ENCODE results near the gene CRELD1.

CRELD1 gene

DNA sequence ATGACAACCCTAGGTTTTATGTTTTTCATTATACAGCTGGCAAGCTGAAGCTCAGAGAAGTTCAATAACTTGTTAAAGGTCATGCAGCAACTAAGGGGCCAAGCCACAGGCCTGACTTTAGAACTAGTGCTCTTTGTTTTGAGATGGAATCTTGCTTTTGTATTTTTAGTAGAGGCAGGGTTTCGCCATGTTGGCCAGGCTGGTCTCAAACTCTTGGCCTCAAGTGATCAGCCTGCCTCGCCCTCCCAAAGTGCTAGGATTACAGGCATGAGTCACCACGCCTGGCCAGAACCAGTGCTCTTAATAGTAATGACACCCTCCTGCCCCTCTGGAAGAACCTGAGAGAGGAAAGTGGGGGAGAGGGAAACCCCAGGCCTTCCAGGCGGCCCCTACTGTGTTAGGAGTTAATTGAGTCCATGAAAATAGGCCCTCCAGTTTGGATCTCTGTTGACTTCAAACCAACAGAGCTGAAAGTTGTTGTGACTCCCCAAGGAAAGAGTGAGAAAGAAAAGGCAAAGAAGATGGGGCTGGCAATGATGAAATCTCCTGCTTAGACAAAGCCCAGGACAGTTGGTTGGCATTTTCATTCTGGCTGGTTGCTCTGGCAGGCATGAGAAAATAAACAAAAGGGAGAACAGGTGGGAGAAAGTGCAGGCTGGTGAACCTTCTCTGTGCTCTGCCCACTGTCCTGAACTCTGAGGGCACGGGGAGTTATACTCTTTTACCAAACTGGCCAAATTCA, 22.1 kb downstream of the CRELD1 start:
- DNase-seq (ENCODE audit: low spot score) = no peak

DNA sequence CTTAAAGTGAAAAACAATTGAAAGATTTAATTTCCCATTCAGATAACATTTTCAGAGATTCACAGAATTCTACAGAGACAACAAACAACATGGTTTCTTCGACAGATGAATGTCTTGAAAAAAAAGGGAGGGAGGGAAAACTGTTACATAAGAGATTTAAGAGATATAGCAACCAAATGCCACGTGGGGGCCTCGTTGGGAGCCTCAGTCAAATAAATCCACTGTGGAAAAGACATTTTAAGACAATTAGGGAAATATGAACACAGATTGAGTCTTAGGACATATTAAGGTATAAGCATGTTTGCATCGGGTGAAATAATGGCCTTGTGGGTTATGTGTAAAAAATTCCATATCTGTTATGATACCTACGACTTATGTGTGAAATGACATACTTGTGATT, 23.6 kb downstream of the CRELD1 start:
- DNase-seq (ENCODE audit: low spot score) = no peak

DNA sequence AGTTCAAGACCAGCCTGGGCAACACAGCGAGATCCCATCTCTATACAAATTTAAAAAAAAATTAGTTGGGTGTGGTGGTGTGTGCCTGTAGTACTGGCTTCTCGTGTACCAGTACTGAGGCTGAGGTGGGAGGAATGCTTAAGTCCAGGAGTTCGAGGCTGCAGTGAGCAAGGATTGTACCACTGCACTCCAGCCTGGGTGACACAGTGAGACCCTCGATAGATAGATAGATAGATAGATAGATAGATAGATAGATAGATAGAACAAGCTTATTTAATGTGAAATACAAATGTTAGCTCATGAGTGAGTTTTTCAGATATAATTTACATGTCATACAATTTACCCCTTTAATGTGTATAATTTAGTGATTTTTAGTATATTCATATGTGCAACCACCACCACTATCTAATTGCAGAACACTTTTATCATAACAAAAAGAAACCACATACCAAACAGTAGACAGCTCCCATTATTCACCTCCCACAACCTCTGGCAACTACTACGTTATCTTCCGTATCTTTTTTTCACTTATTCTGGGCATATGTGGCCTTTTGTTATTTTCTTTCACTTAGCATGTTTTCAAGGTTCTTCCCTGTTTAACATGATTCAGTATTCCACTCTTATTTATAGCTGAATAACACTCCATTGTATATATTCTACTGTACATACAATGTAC, 31.7 kb downstream of the CRELD1 start:
- DNase-seq (ENCODE audit: low spot score) = no peak

DNA sequence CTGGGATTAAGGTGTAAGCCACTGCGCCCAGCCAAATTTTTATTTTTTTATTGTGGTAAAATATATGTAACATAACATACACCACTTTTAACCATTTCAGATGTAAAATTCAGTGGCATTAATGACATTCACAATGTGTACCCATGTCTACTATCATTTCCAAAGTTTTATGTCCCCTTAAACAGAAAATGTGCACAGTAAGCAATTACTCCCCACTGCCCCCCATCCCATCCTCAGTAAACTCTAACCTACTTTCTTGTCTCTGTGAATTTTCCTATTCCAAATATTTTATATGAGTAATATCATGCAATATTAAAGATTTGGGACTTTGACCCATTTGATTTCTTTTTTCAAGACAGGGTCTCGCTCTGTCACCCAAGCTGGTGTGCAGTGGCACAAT, 33.2 kb downstream of the CRELD1 start:
- DNase-seq (ENCODE audit: low spot score) = no peak

DNA sequence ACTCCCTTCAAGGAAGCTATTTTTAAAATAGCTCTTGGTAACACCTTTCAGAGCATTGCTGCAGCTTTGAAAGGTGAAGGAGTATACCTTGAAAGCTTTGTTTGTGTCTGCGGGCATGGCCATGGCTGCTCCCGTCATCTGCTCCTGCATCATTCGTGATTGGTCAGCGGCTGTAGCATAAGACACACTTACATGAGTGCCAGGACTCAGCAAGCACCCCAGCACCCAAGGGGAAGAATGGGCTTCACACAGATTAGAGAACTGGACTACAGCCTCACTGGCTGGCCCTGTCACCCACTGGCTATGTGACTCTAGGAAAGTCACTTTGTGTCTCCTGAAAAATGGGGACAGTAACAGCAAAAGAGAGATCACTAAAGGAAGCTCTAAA, 36.0 kb downstream of the CRELD1 start:
- no peak for DNase-seq (ENCODE audit: low spot score)

DNA sequence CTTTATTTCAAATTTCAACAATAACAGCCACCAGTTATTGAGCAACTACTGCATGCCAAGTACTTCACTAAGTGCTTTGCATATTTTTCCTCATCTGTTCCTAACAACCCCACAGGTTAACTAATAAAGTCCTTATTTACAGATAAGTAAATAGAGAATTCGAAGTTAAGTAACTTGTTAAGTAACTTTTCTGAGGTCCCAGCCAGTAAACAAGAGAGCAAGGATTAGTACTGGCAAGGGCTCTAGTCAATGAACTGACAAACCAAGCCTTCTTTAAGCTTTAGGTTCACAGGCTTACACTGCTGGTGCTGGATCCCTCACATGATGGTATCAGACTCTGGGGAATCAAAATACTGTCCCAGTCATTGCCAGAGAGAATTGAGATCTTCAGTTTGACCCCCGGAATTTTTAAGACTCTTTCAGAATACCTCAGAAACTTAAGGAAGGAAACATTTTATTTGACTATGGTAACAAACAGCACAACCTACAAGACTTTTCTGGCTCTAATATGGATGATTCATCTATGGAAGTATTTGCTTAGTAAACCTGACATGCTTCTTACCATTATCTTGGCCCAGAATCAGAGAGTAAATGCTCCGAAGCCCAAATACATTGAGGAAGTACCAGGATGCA, 36.5 kb downstream of the CRELD1 start:
- no peak for DNase-seq (ENCODE audit: low spot score)

DNA sequence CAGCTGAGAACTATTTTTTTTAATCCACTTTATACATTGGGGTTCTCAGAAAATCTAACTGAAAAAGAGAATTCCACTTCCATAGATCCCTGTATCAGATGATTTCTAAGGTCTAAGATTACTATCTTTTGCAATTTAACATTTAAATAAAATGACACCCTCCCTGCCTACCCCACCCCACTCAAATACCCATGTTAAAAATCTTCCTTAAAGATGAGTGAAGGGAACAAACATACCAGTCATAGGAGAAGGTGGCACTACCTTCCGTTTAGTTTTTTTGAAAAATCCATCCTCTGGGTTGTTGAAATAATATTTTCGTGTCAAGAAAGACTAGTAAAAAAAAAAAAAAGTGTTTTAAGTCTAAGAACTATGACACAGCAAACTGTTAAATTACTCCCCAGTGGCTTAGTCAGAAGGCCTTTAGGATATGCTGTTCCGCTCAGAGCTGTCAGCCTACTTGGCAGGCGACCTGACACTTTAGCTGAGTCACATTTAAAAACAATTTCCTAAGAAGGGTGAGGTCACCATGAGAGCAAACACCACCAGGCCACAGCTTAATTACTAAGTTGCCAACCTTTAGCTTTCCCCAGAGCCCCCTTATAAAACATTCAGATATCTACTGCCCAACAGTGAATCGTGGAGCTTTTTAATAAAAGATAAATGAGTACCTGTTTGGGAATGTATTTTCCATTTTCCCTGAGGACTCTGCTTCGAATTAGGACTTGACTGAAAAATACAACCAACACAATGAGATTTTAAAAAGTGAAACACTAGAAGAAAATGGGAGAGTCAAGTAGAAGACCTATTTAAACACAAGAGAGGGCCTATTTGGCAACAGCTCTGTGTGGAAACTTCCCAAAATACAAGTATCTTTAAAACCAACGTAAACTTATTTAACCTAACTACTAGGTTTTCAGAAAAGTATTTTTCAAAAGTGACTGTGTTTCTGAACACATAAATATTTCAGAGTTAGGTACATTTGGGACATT, 43.4 kb downstream of the CRELD1 start:
- DNase-seq (ENCODE audit: low spot score) = peak; percentile 58

DNA sequence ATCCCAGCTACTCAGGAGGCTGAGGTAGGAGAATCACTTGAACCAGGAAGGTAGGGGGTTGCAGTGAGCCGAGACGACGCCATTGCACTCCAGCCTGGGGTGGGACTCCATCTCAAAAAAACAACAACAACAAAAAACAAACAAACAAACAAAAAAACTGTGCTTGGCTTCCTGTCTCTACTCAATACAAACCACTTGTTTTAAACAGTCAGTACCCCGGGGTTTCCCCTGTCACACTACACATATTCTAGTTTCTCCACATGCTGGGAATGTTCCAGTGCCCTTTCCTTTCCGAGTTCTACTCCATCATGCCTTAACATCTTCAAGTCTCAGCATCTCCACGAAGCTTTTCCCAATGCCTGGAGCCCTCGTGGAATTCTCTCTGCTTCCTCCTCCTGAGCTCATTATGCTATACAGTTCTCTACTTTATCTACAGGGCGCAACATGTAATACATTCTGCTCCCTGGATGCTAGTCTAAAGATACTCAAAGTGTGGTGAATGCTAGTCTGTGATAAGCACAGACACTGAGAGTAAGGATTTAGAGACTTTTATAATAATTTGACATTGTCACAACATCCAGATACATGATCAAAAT, 45.2 kb downstream of the CRELD1 start:
- DNase-seq (ENCODE audit: low spot score) = no peak

DNA sequence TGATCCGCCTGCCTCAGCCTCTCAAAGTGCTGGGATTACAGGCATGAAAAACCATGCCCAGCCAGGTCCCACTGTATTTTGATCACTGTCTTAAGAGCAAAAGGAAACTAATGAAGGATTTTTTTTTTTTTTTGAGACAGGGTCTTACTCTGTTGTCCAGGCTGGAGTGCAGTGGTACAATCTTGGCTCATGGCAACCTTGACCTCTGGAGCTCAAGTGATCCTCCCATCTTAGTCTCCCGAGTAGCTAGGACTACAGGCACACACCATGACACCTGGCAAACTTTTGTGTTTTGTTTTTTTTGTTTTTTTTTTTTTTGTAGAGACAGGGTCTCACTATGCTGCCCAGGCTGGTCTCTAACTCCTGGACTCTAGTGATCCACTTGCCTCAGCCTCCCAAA, 46.6 kb downstream of the CRELD1 start:
- DNase-seq (ENCODE audit: low spot score) = no peak

DNA sequence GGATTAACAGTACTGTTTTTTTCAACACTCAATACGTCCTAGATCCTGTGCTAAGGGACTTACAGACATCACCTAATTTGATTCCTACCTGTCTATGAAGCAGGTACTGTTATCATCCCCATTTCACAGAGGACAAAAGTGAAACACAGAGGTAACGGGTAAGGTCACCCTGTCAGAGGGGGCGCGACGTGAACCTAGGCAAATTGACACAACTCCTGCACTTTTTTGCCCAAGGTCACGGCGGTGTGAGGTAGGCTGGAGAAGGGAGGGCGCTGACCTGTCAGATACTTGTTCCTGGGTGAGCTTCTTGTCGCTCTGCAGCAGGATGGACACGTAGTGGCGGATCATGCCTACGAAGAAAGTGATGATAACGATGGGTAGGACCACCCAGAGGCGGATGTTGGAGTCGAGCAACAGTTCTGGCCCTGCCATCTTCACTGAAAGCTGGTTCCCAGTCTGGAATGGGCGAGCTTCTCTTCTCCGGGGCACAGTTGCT, 52.6 kb downstream of the CRELD1 start:
- DNase-seq (ENCODE audit: low spot score) = no peak

DNA sequence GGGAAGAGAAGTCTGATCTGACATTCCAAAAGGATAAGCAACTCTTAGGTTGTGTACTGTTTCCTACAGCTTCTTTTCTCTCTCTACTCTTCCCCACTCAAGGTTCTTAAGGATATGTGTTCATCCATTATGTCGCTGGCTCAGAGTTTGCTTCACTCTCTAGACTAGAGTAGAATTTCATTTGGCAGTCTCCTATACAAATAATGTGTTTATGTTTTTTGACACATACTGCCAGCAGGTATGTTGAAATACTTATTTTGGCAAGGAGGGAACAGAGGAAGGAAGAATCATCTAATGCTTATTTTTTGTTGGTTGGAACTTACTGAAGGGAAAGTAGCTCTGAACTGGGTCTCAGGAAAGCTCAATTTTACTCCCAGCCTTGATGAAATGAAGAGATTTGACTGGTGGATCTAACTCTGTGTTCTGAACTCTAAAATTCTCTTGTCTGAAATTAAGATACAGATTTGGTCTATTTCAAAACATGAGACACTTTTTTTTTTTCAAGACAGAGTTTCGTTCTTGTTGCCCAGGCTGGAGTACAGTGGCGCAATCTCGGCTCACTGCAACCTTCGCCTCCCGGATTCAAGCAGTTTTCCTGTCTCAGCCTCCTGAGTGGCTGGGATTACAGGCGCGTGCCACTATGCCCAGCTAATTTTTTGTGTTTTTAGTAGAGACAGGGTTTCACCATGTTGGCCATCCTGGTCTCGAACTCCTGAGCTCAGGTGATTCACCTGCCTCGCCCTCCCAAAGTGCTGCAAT, 60.6 kb downstream of the CRELD1 start:
- no peak for DNase-seq (ENCODE audit: low spot score)
